ENCODE results near the gene GPR173. TPM values are rescaled to one million over a fixed set of nuclear protein-coding genes. Genes with fewer than 3 reads are reported as not detected.

GPR173 gene
- total and polyA plus RNA-seq, 2 donors from 2014 or later = 1.7 to 5.4 TPM

DNA sequence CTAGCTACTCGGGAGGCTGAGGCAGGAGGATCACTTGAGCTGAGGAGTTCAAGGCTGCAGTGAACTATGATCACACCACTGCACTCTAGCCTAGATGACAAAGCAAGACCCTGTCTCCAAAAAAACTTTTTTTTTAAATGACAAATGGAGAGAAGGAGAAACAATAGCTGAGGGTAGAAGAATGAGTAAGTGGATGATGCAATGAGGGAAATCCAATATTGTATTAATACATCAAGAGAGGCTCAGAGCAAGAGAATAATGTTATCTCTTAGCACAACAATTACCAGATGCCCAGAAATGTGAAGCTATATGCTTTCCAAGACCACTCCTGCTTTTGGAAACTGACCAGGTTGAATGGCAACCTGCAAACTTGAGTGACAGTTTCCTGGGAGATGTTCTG lies 19.9 kb upstream of the GPR173 start:
- H3K4me3 ChIP-seq (ENCODE audit: low read length in 3 of 3) = no peak overlapping the region
- peaks cover 3% of the 10 kb centered on the region for H3K27me3 ChIP-seq (ENCODE audit: control insufficient read depth, insufficient read depth, low read length)
- no peaks in the 10 kb centered on the region for H3K4me1 ChIP-seq (ENCODE audit: control insufficient read depth in 2 of 3, insufficient read depth in 2 of 3, low read depth in 1 of 3, low read length in 3 of 3)
- no peak for TF ChIP-seq CTCF (IDR thresholded peaks at IDR 0.05; ENCODE audit: borderline replicate concordance, extremely low read depth, insufficient read depth)
- H3K9ac ChIP-seq (ENCODE audit: low read length in 3 of 3) = no peak overlapping the region
- DNase-seq = no peak
- no peak for FAIRE-seq
- no peaks in the 10 kb centered on the region for H3K9me3 ChIP-seq (ENCODE audit: control insufficient read depth in 2 of 3, insufficient read depth in 1 of 3, low read length in 3 of 3)
- intact Hi-C loops (cut with DNase I) = no loop called here
- no peaks in the 10 kb centered on the region for H3K36me3 ChIP-seq (ENCODE audit: control insufficient read depth in 2 of 3, insufficient read depth in 3 of 3, low read length in 3 of 3)
- no peak overlapping the region for H3K27ac ChIP-seq (ENCODE audit: low read depth in 2 of 2, low read length in 2 of 2)

- H3K4me1 ChIP-seq (ENCODE audit: control insufficient read depth in 2 of 3, insufficient read depth in 2 of 3, low read depth in 1 of 3, low read length in 3 of 3) = no peaks in the 10 kb centered on the region
- intact Hi-C loops (cut with DNase I) = no loop called here
- no peaks in the 10 kb centered on the region for H3K9me3 ChIP-seq (ENCODE audit: control insufficient read depth in 2 of 3, insufficient read depth in 1 of 3, low read length in 3 of 3)
- TF ChIP-seq CTCF (IDR thresholded peaks at IDR 0.05; ENCODE audit: borderline replicate concordance, extremely low read depth, insufficient read depth) = no peak
- H3K27ac ChIP-seq (ENCODE audit: low read depth in 2 of 2, low read length in 2 of 2) = no peak overlapping the region
- DNase-seq (no peak), FAIRE-seq (no peak)
- peaks cover 8% of the 10 kb centered on the region for H3K27me3 ChIP-seq (ENCODE audit: control insufficient read depth, insufficient read depth, low read length)
- H3K36me3 ChIP-seq (ENCODE audit: control insufficient read depth in 2 of 3, insufficient read depth in 3 of 3, low read length in 3 of 3) = no peaks in the 10 kb centered on the region
- H3K4me3 ChIP-seq (ENCODE audit: low read length in 3 of 3) = no peak overlapping the region
- H3K9ac ChIP-seq (ENCODE audit: low read length in 3 of 3) = no peak overlapping the region
These were observed 17.2 kb upstream of the GPR173 start for GRCh38 chrX:53031380-53031779.

GRCh38 chrX:53036149-53036548 lies 12.4 kb upstream of the GPR173 start:
- Histone ChIP-seq H3K9me3 (ENCODE audit: control insufficient read depth in 2 of 3, insufficient read depth in 1 of 3, low read length in 3 of 3) (no peaks in the 10 kb centered on the region), H3K36me3 (ENCODE audit: control insufficient read depth in 2 of 3, insufficient read depth in 3 of 3, low read length in 3 of 3) (no peaks in the 10 kb centered on the region), H3K9ac (ENCODE audit: low read length in 3 of 3) (no peak overlapping the region), H3K27ac (ENCODE audit: low read depth in 2 of 2, low read length in 2 of 2) (no peak overlapping the region), H3K4me3 (ENCODE audit: low read length in 3 of 3) (no peak overlapping the region), H3K27me3 (ENCODE audit: control insufficient read depth, insufficient read depth, low read length) (peaks cover 8% of the 10 kb centered on the region), H3K4me1 (ENCODE audit: control insufficient read depth in 2 of 3, insufficient read depth in 2 of 3, low read depth in 1 of 3, low read length in 3 of 3) (no peaks in the 10 kb centered on the region)
- intact Hi-C loops (cut with DNase I) = no loop called here
- FAIRE-seq = no peak
- no peak for TF ChIP-seq CTCF (IDR thresholded peaks at IDR 0.05; ENCODE audit: borderline replicate concordance, extremely low read depth, insufficient read depth)
- DNase-seq = no peak

DNA sequence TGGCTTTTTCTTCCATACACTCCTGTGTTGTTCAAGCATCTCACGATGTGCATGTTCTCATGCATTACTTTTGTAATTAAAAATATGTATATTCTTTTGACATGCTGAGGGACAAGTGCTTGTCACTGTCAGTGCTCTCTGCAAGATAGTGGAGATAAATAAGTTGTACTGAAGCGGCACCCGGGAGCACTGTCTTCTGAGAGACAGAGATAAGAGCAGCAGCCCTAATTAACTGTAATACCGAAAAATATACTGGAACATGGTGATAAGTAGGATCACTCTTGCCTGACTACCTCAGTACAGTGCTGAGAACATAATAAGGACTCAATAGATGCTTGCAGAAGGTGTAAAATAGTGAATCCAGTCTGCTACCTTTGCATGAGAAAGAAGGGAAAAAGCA lies 9.4 kb upstream of the GPR173 start:
- Histone ChIP-seq H3K27ac (ENCODE audit: low read depth in 2 of 2, low read length in 2 of 2) (no peak overlapping the region), H3K9ac (ENCODE audit: low read length in 3 of 3) (no peak overlapping the region), H3K4me3 (ENCODE audit: low read length in 3 of 3) (no peak overlapping the region), H3K27me3 (ENCODE audit: control insufficient read depth, insufficient read depth, low read length) (peaks cover 9% of the 10 kb centered on the region), H3K9me3 (ENCODE audit: control insufficient read depth in 2 of 3, insufficient read depth in 1 of 3, low read length in 3 of 3) (no peaks in the 10 kb centered on the region), H3K4me1 (ENCODE audit: control insufficient read depth in 2 of 3, insufficient read depth in 2 of 3, low read depth in 1 of 3, low read length in 3 of 3) (no peaks in the 10 kb centered on the region), H3K36me3 (ENCODE audit: control insufficient read depth in 2 of 3, insufficient read depth in 3 of 3, low read length in 3 of 3) (no peaks in the 10 kb centered on the region)
- FAIRE-seq (no peak), DNase-seq (no peak)
- intact Hi-C loops (cut with DNase I) = no loop called here
- TF ChIP-seq CTCF (IDR thresholded peaks at IDR 0.05; ENCODE audit: borderline replicate concordance, extremely low read depth, insufficient read depth) = no peak

All from kidney (tissue), 14 donors.